ENCODE data around the gene RAB3IL1. TPM values are rescaled to one million over a fixed set of nuclear protein-coding genes. Genes with fewer than 3 reads are reported as not detected.

Gene RAB3IL1
- total RNA-seq, 4 donors from 2014 or later, result 1.1 to 28.1 (median 5.7) TPM

DNA sequence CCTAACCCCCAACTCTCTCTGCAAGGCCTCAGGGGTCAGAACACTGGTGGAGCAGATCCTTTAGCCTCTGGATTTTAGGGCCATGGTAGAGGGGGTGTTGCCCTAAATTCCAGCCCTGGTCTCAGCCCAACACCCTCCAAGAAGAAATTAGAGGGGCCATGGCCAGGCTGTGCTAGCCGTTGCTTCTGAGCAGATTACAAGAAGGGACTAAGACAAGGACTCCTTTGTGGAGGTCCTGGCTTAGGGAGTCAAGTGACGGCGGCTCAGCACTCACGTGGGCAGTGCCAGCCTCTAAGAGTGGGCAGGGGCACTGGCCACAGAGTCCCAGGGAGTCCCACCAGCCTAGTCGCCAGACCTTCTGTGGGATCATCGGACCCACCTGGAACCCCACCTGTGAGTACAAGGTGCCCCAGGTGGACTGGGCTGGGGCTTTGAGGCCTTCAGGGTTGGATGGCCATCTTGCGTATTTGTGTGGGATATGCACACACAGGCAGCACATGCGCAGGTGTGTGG lies 32.7 kb upstream of the RAB3IL1 start, which contains the start of gene BEST1:
Gene BEST1 (plus strand): TSS at position 317 of the 513 bp plus-strand sequence. CDS start 1,456 bp downstream, outside the sequence.
- H3K27ac ChIP-seq, result peak within 1 kb of the TSS in 1 of 4 donors; percentile 27
- TF ChIP-seq, protein P1, sequence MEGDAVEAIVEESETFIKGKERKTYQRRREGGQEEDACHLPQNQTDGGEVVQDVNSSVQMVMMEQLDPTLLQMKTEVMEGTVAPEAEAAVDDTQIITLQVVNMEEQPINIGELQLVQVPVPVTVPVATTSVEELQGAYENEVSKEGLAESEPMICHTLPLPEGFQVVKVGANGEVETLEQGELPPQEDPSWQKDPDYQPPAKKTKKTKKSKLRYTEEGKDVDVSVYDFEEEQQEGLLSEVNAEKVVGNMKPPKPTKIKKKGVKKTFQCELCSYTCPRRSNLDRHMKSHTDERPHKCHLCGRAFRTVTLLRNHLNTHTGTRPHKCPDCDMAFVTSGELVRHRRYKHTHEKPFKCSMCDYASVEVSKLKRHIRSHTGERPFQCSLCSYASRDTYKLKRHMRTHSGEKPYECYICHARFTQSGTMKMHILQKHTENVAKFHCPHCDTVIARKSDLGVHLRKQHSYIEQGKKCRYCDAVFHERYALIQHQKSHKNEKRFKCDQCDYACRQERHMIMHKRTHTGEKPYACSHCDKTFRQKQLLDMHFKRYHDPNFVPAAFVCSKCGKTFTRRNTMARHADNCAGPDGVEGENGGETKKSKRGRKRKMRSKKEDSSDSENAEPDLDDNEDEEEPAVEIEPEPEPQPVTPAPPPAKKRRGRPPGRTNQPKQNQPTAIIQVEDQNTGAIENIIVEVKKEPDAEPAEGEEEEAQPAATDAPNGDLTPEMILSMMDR (IDR thresholded peaks at IDR 0.05), result no peak
- no peak for TF ChIP-seq POLR2A (IDR thresholded peaks at IDR 0.05)

GRCh38 chr11:61949169-61950034 lies 32.0 kb upstream of the RAB3IL1 start:
- H3K27ac ChIP-seq, result peak overlapping the region in 1 of 4 donors; percentile 27
- peak in 1 of 3 donors; percentile 75 for DNase-seq
- no peaks in the 10 kb centered on the region for H3K4me1 ChIP-seq
- no peaks in the 10 kb centered on the region for H3K27me3 ChIP-seq
- no peak for TF ChIP-seq POLR2A (IDR thresholded peaks at IDR 0.05)
- H3K9me3 ChIP-seq, result no peaks in the 10 kb centered on the region
- no peaks in the 10 kb centered on the region for H3K36me3 ChIP-seq
- H3K4me3 ChIP-seq, result no peak overlapping the region

More for the DNA sequence above, 32.7 kb upstream of the RAB3IL1 start, which contains the start of gene BEST1:
- Histone ChIP-seq H3K4me3 (no peak within 1 kb of the TSS), H3K4me1 (peaks cover 0 to 4% (median 2%) of the 10 kb centered on the region in 4 donors), H3K9me3 (no peaks in the 10 kb centered on the region), H3K27me3 (no peaks in the 10 kb centered on the region), H3K36me3 (no peaks in the 10 kb centered on the region)
- no peak for DNase-seq

GRCh38 chr11:61948505-61948904 lies 31.1 kb upstream of the RAB3IL1 start:
- DNase-seq, result no peak
- Histone ChIP-seq H3K4me1 (no peaks in the 10 kb centered on the region), H3K36me3 (no peaks in the 10 kb centered on the region), H3K27me3 (no peaks in the 10 kb centered on the region), H3K27ac (no peak overlapping the region), H3K9me3 (no peaks in the 10 kb centered on the region), H3K4me3 (no peak overlapping the region)
- no peak for TF ChIP-seq POLR2A (IDR thresholded peaks at IDR 0.05)
- TF ChIP-seq, protein P1 (IDR thresholded peaks at IDR 0.05), result no peak

GRCh38 chr11:61947486-61948210 lies 30.3 kb upstream of the RAB3IL1 start:
- Histone ChIP-seq H3K27me3 (no peaks in the 10 kb centered on the region), H3K9me3 (no peaks in the 10 kb centered on the region), H3K4me3 (no peak overlapping the region), H3K36me3 (no peaks in the 10 kb centered on the region), H3K4me1 (no peaks in the 10 kb centered on the region), H3K27ac (no peak overlapping the region)
- TF ChIP-seq, protein P1 (IDR thresholded peaks at IDR 0.05), result peak; percentile 80 to 95 (median 92)
- TF ChIP-seq POLR2A (IDR thresholded peaks at IDR 0.05), result no peak
- DNase-seq, result peak; percentile 80 to 92 (median 80)

DNA sequence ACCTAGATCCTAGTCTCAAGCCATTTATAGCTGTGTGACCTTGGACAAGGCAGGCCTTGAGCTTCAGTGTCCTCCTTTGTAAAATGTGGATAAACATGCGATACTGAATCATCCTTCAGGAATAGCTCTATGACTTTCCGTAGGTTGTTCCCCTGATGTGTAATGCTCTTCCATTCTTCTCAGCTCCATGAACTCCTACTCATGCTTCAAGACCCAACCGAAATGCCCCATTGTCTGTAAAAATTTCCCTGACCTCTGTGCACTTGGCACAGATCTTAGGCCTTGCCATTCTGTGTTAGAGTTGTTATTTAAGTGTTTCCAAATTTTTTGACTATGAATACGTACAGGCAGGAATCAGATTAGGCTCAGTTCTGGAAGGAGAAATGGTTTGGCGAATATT lies 29.5 kb upstream of the RAB3IL1 start:
- H3K4me3 ChIP-seq, result no peak overlapping the region
- TF ChIP-seq, protein P1 (IDR thresholded peaks at IDR 0.05), result no peak
- no peak for TF ChIP-seq POLR2A (IDR thresholded peaks at IDR 0.05)
- no peaks in the 10 kb centered on the region for H3K27me3 ChIP-seq
- no peak overlapping the region for H3K27ac ChIP-seq
- H3K4me1 ChIP-seq, result no peaks in the 10 kb centered on the region
- no peaks in the 10 kb centered on the region for H3K36me3 ChIP-seq
- H3K9me3 ChIP-seq, result no peaks in the 10 kb centered on the region
- no peak for DNase-seq

All from Peyer's patch (tissue), 4 donors.